Activated CD4-positive, alpha-beta T cell treated with anti-CD3 and anti-CD28 coated beads, Interleukin-2, amount 10 ng/mL, durations not matched to agents 7 days and 5 days (primary cell): Measurements from ENCODE around the gene SUPT7L. TPM values are rescaled to one million over a fixed set of nuclear protein-coding genes. Genes with fewer than 3 reads are reported as not detected.

ENCODE experiments used
- total RNA-seq, 2 experiments: library from RNA; stranded (reverse); gene quantifications; one replicate each; pipeline ENCODE4 v1.2.3, GENCODE V29; 2021

Gene SUPT7L
- total RNA-seq, 2 experiments from 2014 or later: 34.5 to 36.2 TPM

Other genes with a start within 250 kb of the SUPT7L start
- 10 to 100 TPM; 77.1 to 82.3 TPM for gene NRBP1, start 235.0 kb downstream of the SUPT7L start, total RNA-seq
- gene KRTCAP3, start 221.2 kb downstream of the SUPT7L start, total RNA-seq: 1 to 10 TPM; 7.1 to 8.3 TPM
- 1 to 10 TPM; 9.3 to 9.8 TPM for gene IFT172, start 173.9 kb downstream of the SUPT7L start, total RNA-seq
- not detected for gene FNDC4, start 168.4 kb downstream of the SUPT7L start, total RNA-seq
- not detected for gene GCKR, start 166.8 kb downstream of the SUPT7L start, total RNA-seq
- gene ZNF512, start 80.6 kb downstream of the SUPT7L start, total RNA-seq: 10 to 100 TPM; 42.3 to 51.5 TPM
- gene CCDC121, start 34.6 kb downstream of the SUPT7L start, total RNA-seq: 1 to 10 TPM in 1 of 2 experiments, under 1 TPM in 1; 1.00 to 1.2 TPM
- 10 to 100 TPM; 36.3 to 44.1 TPM for gene GPN1, start 34.6 kb downstream of the SUPT7L start, total RNA-seq
- gene SLC4A1AP, start 275 bp upstream of the SUPT7L start, total RNA-seq: 10 to 100 TPM; 22.7 to 23.5 TPM
- 10 to 100 TPM; 43.5 to 49.7 TPM for gene MRPL33, start 108.1 kb upstream of the SUPT7L start, total RNA-seq
- gene RBKS, start 226.8 kb upstream of the SUPT7L start, total RNA-seq: 1 to 10 TPM; 1.2 TPM
- gene BABAM2, start 227.1 kb upstream of the SUPT7L start, total RNA-seq: 10 to 100 TPM; 41.9 to 49.7 TPM